CD8-positive, alpha-beta memory T cell (primary cell): ENCODE results near the gene JTB. TPM values are rescaled to one million over a fixed set of nuclear protein-coding genes. Genes with fewer than 3 reads are reported as not detected.

Experiments
- CTCF ChIA-PET: fragments of 350-600 bp; sonication (Branson Sonifier 250); formaldehyde crosslinking; loops from one replicate; lab custom pipeline; 2021; ENCODE audit warnings: antibody characterized with exemption; lab: Charles Lee
- POLR2A ChIA-PET: fragments of 350-600 bp; sonication (Branson Sonifier 250); formaldehyde crosslinking; loops from one replicate; lab custom pipeline; 2021; ENCODE audit warnings: antibody characterized with exemption; lab: Charles Lee
- DNase-seq, 5 donors: peaks; one replicate each; pipeline versions ENCODE4 v3.0.0 to v3.0.0-alpha.2; 2020 to 2022; ENCODE audit warnings: mixed read lengths in 1 of 5
- H3K27ac ChIP-seq: one replicate; pipeline ENCODE4 v1.7.0; 2013; ENCODE audit warnings: low read depth, mild to moderate bottlenecking, low read length, moderate library complexity
- H3K27me3 ChIP-seq: 2 replicates; pipeline ENCODE4 v1.7.0; 2013; ENCODE audit warnings: low read length, mild to moderate bottlenecking; ENCODE audit not compliant: insufficient read depth, poor library complexity, severe bottlenecking
- H3K36me3 ChIP-seq: 2 replicates; pipeline ENCODE4 v1.7.0; 2013; ENCODE audit warnings: mild to moderate bottlenecking, low read length, moderate library complexity; ENCODE audit not compliant: insufficient read depth
- H3K4me1 ChIP-seq: 2 replicates; pipeline ENCODE4 v1.7.0; 2013; ENCODE audit warnings: mild to moderate bottlenecking, low read length, moderate library complexity; ENCODE audit not compliant: insufficient read depth
- H3K4me3 ChIP-seq: 2 replicates; pipeline ENCODE4 v1.7.0; 2013; ENCODE audit warnings: mild to moderate bottlenecking, low read length
- H3K9me3 ChIP-seq: 2 replicates; pipeline ENCODE4 v1.7.0; 2013; ENCODE audit warnings: mild to moderate bottlenecking, low read length
- H3K27ac Mint-ChIP-seq, 8 donors: one replicate each; pipeline ENCODE4 v1.8.0; 2020 to 2021; ENCODE audit warnings: mixed read lengths in 8 of 8, mild to moderate bottlenecking in 6 of 8, inconsistent platforms in 3 of 8, moderate library complexity in 3 of 8
- H3K27me3 Mint-ChIP-seq, 2 donors: one replicate each; pipeline ENCODE4 v1.8.0; 2020 to 2021; ENCODE audit warnings: mixed read lengths in 2 of 2, mild to moderate bottlenecking in 1 of 2, moderate library complexity in 1 of 2
- H3K36me3 Mint-ChIP-seq, 3 donors: one replicate each; pipeline ENCODE4 v1.8.0; 2020 to 2021; ENCODE audit warnings: mixed read lengths in 3 of 3, inconsistent platforms in 1 of 3, mild to moderate bottlenecking in 1 of 3
- H3K4me1 Mint-ChIP-seq, 3 donors: one replicate each; pipeline ENCODE4 v1.8.0; 2020 to 2021; ENCODE audit warnings: mixed read lengths in 3 of 3, inconsistent platforms in 1 of 3, mild to moderate bottlenecking in 1 of 3
- H3K4me3 Mint-ChIP-seq, 7 donors: one replicate each; pipeline ENCODE4 v1.8.0; 2020 to 2021; ENCODE audit warnings: mixed read lengths in 7 of 7, mild to moderate bottlenecking in 6 of 7, moderate library complexity in 4 of 7, inconsistent platforms in 2 of 7
- H3K9me3 Mint-ChIP-seq, 5 donors: one replicate each; pipeline ENCODE4 v1.8.0; 2020 to 2022; ENCODE audit warnings: mixed read lengths in 5 of 5, mild to moderate bottlenecking in 3 of 5, moderate library complexity in 2 of 5, inconsistent platforms in 1 of 5
- polyA plus RNA-seq: library from polyadenylated mRNA; unstranded; fragments of 300-500 nt; fragmentation: Illumina TruSeq; gene quantifications from one replicate; pipeline ENCODE4 v1.2.3, GENCODE V29; 2021
- total RNA-seq, 2 experiments: library from RNA; stranded (reverse); gene quantifications; one replicate each; pipeline ENCODE4 v1.2.3, GENCODE V29; 2021

The JTB gene
- total and polyA plus RNA-seq, 3 experiments from 2014 or later: 232 to 351 (median 239) TPM

- Mint-ChIP-seq H3K4me1 (peaks cover 41 to 60% (median 45%) of the 10 kb centered on the region in 3 donors), H3K27me3 (no peaks in the 10 kb centered on the region), H3K36me3 (peaks cover 0 to 21% (median 0%) of the 10 kb centered on the region in 3 donors), H3K4me3 (peak overlapping the region; percentile 92 to 97 (median 96)), H3K27ac (peak overlapping the region; percentile 86 to 99 (median 97)), H3K9me3 (no peaks in the 10 kb centered on the region)
- Histone ChIP-seq H3K9me3 (no peaks in the 10 kb centered on the region), H3K36me3 (no peaks in the 10 kb centered on the region), H3K27ac (peak overlapping the region; percentile 62), H3K4me1 (peaks cover 33% of the 10 kb centered on the region), H3K4me3 (peak overlapping the region; percentile 53), H3K27me3 (no peaks in the 10 kb centered on the region)
- POLR2A ChIA-PET: interaction anchor here (0.7 to 4.3 kb wide), 11 partner anchors 9 to 334 kb away, joined by 3 to 58 read pairs (median 7); partner anchors contain the start of genes CHTOP, CRTC2, DENND4B and GATAD2B
- CTCF ChIA-PET: interaction anchor here (1.0 to 4.9 kb wide), 12 partner anchors 9 to 187 kb away, joined by 3 to 50 read pairs (median 4); partner anchors contain the start of genes CRTC2, DENND4B, JTB and RAB13
- peak in 1 of 5 donors; percentile 24 for DNase-seq
Measured at GRCh38 chr1:153968000-153968363, 9.5 kb downstream of the JTB start.

DNA sequence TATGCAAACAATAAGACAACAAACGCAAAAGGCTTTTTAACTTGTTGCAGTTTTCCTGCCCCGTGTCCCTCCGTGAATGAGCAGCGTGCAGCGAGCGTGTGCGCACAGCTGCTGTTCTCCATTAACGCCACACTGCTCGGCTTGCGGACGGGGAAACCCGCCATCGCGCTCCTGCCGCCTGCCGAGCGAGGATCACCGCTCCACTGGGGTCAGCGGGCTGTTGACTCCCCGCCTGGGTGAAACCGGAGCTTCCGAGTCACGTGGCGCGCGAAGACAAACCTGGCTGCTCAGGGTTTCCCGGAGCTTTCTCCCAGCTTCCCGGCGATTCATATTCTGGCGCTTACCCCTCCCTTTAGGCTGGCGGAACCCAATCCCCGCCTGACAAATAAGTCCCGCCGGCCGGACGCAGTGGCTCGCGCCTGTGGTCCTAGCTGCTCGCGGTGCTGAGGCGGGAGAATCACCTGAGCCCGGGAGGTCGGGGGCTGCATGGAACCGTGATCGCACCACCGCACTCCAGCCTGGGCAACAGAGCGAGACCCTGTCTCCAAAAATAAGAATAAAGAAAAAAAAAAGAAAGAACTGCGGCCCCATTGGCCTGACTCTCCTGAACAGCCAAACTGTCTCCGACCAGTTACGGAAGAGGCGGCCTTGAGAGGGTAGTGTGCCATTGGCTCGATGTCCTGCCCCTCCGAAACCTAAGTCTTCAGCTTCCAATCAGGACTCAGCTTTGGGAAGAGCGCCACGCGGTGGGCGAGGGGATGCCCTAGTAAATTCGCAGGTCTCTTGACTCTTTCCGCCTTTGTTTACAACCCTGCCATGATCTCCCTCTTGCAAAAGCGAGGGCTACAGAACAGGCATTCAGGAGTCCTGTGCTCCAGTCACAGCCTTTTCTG is 10.1 kb downstream of the JTB start, which contains the start of gene CREB3L4:
CREB3L4 (plus strand) TSS at position 796 of the 893 bp plus-strand sequence. CDS start 624 bp downstream, outside the sequence.
- peak within 1 kb of the TSS; percentile 86 to 99 (median 97) for H3K27ac Mint-ChIP-seq
- Histone ChIP-seq H3K27ac (peak within 1 kb of the TSS; percentile 62), H3K27me3 (no peaks in the 10 kb centered on the region), H3K36me3 (no peaks in the 10 kb centered on the region), H3K9me3 (no peaks in the 10 kb centered on the region), H3K4me3 (peak within 1 kb of the TSS; percentile 53), H3K4me1 (peaks cover 39% of the 10 kb centered on the region)
- H3K9me3 Mint-ChIP-seq: no peaks in the 10 kb centered on the region
- no peaks in the 10 kb centered on the region for H3K27me3 Mint-ChIP-seq
- H3K36me3 Mint-ChIP-seq: peaks cover 0 to 15% (median 0%) of the 10 kb centered on the region in 3 donors
- DNase-seq: peak; percentile 70 to 89 (median 85)
- peak within 1 kb of the TSS; percentile 92 to 97 (median 96) for H3K4me3 Mint-ChIP-seq
- POLR2A ChIA-PET: interaction anchor here (0.7 to 4.3 kb wide), 12 partner anchors 9 to 333 kb away, joined by 3 to 58 read pairs (median 6); partner anchors contain the start of genes CHTOP, CRTC2, DENND4B and GATAD2B
- H3K4me1 Mint-ChIP-seq: peaks cover 45 to 63% (median 52%) of the 10 kb centered on the region in 3 donors
- CTCF ChIA-PET: interaction anchor here (0.6 to 4.9 kb wide), 15 partner anchors 8 to 186 kb away, joined by 3 to 50 read pairs (median 4); partner anchors contain the start of genes CRTC2, DENND4B, JTB and RAB13

GRCh38 chr1:153963850-153964331 is 13.6 kb downstream of the JTB start:
- H3K27me3 ChIP-seq: no peaks in the 10 kb centered on the region
- H3K9me3 ChIP-seq: no peaks in the 10 kb centered on the region
- CTCF ChIA-PET: interaction anchor here (0.6 to 3.2 kb wide), 3 partner anchors 13 to 156 kb away, joined by 3 to 19 read pairs (median 10); partner anchors contain the start of genes DENND4B and JTB
- H3K36me3 Mint-ChIP-seq: peaks cover 0 to 27% (median 0%) of the 10 kb centered on the region in 3 donors
- DNase-seq: no peak
- no peaks in the 10 kb centered on the region for H3K36me3 ChIP-seq
- H3K9me3 Mint-ChIP-seq: no peaks in the 10 kb centered on the region
- H3K4me1 Mint-ChIP-seq: peaks cover 50 to 67% (median 61%) of the 10 kb centered on the region in 3 donors
- peak overlapping the region; percentile 80 to 100 (median 96) for H3K27ac Mint-ChIP-seq
- H3K4me3 Mint-ChIP-seq: peak overlapping the region; percentile 83 to 96 (median 90)
- H3K27me3 Mint-ChIP-seq: no peaks in the 10 kb centered on the region
- H3K4me3 ChIP-seq: peak overlapping the region; percentile 83
- POLR2A ChIA-PET: interaction anchor here (0.6 to 2.9 kb wide), 7 partner anchors 9 to 191 kb away, joined by 3 to 23 read pairs (median 4); partner anchors contain the start of genes DENND4B and JTB
- peak overlapping the region; percentile 80 for H3K27ac ChIP-seq
- peaks cover 45% of the 10 kb centered on the region for H3K4me1 ChIP-seq

GRCh38 chr1:153963030-153963849 is 14.2 kb downstream of the JTB start, which contains the start of gene SLC39A1:
SLC39A1 (minus strand) TSS chr1:153963537; CDS start chr1:153962715, 822 bp downstream.
- peaks cover 0 to 30% (median 0%) of the 10 kb centered on the region in 3 donors for H3K36me3 Mint-ChIP-seq
- peak within 1 kb of the TSS; percentile 83 to 96 (median 90) for H3K4me3 Mint-ChIP-seq
- Histone ChIP-seq H3K4me1 (peaks cover 48% of the 10 kb centered on the region), H3K27me3 (no peaks in the 10 kb centered on the region), H3K36me3 (no peaks in the 10 kb centered on the region), H3K4me3 (peak within 1 kb of the TSS; percentile 83), H3K9me3 (no peaks in the 10 kb centered on the region), H3K27ac (peak within 1 kb of the TSS; percentile 80)
- H3K4me1 Mint-ChIP-seq: peaks cover 51 to 67% (median 66%) of the 10 kb centered on the region in 3 donors
- peak; percentile 87 to 97 (median 95) for DNase-seq
- H3K9me3 Mint-ChIP-seq: no peaks in the 10 kb centered on the region
- ChIA-PET POLR2A (interaction anchor here (0.5 to 2.9 kb wide), 11 partner anchors 10 to 210 kb away, joined by 3 to 23 read pairs (median 3); partner anchors contain the start of genes DENND4B and JTB), CTCF (interaction anchor here (0.7 to 3.2 kb wide), 6 partner anchors 11 to 24 kb away, joined by 3 to 19 read pairs (median 6); partner anchors contain the start of genes DENND4B, JTB and RAB13)
- peak within 1 kb of the TSS; percentile 80 to 100 (median 96) for H3K27ac Mint-ChIP-seq
- H3K27me3 Mint-ChIP-seq: no peaks in the 10 kb centered on the region

DNA sequence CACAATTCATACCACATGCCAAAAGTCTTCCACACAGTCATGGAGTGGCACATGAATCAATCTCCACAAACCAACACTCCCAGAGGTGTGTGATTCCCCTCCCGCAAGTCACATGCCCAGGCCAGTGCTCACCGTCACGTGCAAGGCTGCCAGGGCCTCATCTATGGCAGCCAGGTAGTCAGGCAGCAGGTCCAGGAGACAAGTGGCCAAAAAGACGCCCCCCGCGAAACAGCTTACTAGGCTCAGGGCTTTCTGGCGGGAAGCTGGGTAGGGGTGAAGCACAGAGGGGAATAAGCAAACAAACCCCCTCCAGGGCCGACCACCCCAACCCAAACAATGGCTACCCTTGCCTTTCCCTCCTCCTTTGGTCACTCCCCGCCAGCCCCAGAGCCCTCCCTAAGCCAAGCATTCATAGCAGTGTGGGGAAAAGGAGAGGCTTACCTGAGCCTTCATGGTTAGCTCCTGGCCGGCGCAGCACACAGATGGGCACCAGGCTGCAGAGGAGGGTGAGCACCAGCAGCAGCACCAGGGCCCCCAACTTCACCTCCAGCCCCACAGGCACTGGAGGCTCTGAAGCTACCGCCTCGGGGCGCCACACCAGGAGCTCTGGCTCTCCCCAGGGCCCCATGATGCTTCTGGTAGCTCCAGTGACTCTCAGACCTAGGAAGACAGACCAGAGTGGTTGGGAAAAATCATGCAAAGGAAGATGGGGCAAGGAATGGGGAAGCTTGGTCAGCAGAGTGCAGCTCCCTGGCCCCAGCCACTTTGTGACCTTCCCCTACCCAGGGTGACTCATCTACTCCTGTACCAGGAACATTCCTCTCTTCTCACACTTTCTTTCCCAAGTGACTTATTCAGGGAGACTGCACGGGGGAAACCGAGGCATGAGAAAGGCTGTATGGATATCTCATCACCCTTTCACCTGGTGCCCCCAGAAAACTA is 15.1 kb downstream of the JTB start:
- Mint-ChIP-seq H3K4me1 (peaks cover 48 to 62% (median 60%) of the 10 kb centered on the region in 3 donors), H3K27ac (peak overlapping the region; percentile 80 to 100 (median 96)), H3K4me3 (peak overlapping the region; percentile 83 to 96 (median 90)), H3K9me3 (no peaks in the 10 kb centered on the region), H3K27me3 (no peaks in the 10 kb centered on the region), H3K36me3 (peaks cover 0 to 36% (median 0%) of the 10 kb centered on the region in 3 donors)
- peak overlapping the region; percentile 80 for H3K27ac ChIP-seq
- CTCF ChIA-PET: interaction anchor here (0.7 to 3.2 kb wide), 6 partner anchors 12 to 25 kb away, joined by 3 to 19 read pairs (median 6); partner anchors contain the start of genes DENND4B, JTB and RAB13
- peak overlapping the region; percentile 83 for H3K4me3 ChIP-seq
- peaks cover 44% of the 10 kb centered on the region for H3K4me1 ChIP-seq
- DNase-seq: no peak
- no peaks in the 10 kb centered on the region for H3K27me3 ChIP-seq
- POLR2A ChIA-PET: interaction anchor here (0.5 to 2.9 kb wide), 7 partner anchors 14 to 209 kb away, joined by 3 to 23 read pairs (median 4); partner anchors contain the start of genes DENND4B and JTB
- no peaks in the 10 kb centered on the region for H3K9me3 ChIP-seq
- no peaks in the 10 kb centered on the region for H3K36me3 ChIP-seq

DNA sequence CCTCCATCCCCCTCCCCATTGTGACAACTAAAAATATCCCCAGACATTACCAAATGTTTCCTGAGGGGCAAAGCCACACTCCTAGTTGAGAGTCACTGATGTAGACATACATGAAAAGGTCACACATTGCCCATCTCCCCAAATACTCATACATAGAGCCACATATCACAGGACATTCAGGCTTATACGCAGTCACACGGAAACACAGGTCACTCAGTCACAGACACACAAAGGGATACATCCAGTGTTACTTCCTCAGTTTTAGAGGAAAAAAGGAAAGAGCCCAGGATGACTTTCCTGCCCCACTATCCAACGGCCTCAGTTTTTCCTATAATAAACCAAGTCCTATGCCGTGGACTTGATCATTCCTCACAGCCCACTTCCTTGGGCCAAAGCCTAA is 16.1 kb downstream of the JTB start:
- H3K9me3 ChIP-seq: no peaks in the 10 kb centered on the region
- H3K36me3 Mint-ChIP-seq: peaks cover 0 to 30% (median 0%) of the 10 kb centered on the region in 3 donors
- DNase-seq: no peak
- no peaks in the 10 kb centered on the region for H3K27me3 Mint-ChIP-seq
- no peaks in the 10 kb centered on the region for H3K27me3 ChIP-seq
- no peaks in the 10 kb centered on the region for H3K36me3 ChIP-seq
- H3K27ac Mint-ChIP-seq: peak overlapping the region; percentile 1 to 92 (median 72)
- H3K4me3 Mint-ChIP-seq: peak overlapping the region in 5 of 7 donors; percentile 8 to 91 (median 33)
- peaks cover 49% of the 10 kb centered on the region for H3K4me1 ChIP-seq
- POLR2A ChIA-PET: interaction anchor here (0.6 kb wide), 1 partner anchor 33 kb away, joined by 3 read pairs; no protein-coding TSS in a partner anchor
- no peak overlapping the region for H3K4me3 ChIP-seq
- no peak overlapping the region for H3K27ac ChIP-seq
- no peaks in the 10 kb centered on the region for H3K9me3 Mint-ChIP-seq
- CTCF ChIA-PET: no interaction called here
- peaks cover 50 to 64% (median 62%) of the 10 kb centered on the region in 3 donors for H3K4me1 Mint-ChIP-seq
